Right lung (tissue), 5 donors: ENCODE measurements around the gene SLC5A10. TPM values are rescaled to one million over a fixed set of nuclear protein-coding genes. Genes with fewer than 3 reads are reported as not detected.
A peak's percentile ranks its signal among the peaks of the same experiment; 100 is the strongest.

ENCODE experiments used
- DNase-seq, 2 donors: peaks; one replicate each; pipeline ENCODE4 v3.0.0-alpha.2; 2013
- polyA plus RNA-seq, 5 donors: library from polyadenylated mRNA; unstranded; fragments of 120-200 nt; gene quantifications; one replicate each; pipeline versions ENCODE4 v1.2.1 to v1.2.3, GENCODE V29; 2013; ENCODE audit warnings: inconsistent platforms in 1 of 5, low replicate concordance in 1 of 5; ENCODE audit not compliant: insufficient read length in 5 of 5, insufficient read depth in 1 of 5

The SLC5A10 gene
- polyA plus RNA-seq, 5 donors: 0.26 to 0.81 (median 0.59) TPM

DNA sequence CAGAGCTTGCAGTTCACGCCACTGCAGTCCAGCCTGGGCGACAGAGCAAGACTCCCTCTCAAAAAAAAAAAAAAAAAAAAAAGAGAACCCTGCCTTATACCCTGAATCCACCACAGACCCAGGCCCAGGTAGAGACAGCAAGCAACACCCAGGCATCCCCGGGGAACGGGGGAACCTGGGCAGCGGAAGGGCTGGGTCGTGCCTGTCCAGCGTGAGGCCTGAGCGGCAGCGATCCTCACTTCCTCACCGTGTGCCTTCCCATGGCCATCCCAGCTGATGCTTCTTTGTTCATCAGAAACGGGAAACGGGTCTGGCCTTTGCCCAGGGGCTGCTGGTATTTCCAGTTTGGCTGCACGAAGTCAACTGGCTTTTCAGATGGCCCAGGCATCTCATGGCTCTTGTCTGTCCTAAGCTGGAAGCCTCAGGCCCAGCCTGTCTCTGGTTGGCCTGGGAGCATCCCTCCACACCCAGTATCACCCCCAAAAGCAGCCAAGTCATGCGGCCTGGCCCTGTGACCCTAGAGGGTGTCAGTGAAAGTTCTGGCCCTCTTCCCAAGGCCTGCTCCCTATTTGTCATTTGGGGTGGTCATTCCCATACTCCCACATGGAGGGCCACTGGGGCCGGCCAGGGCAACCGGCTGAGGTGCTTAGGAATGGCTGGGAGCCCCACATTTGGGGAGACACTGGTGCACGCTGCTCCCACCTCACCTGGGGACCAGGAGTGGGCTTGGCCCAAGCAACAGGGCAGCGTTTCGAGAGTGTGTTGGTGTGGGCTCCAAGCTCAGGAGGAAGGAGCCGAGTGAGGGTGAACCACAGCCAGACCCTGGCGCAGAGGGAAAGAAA lies 32.5 kb downstream of the SLC5A10 start:
- DNase-seq: no peak

DNA sequence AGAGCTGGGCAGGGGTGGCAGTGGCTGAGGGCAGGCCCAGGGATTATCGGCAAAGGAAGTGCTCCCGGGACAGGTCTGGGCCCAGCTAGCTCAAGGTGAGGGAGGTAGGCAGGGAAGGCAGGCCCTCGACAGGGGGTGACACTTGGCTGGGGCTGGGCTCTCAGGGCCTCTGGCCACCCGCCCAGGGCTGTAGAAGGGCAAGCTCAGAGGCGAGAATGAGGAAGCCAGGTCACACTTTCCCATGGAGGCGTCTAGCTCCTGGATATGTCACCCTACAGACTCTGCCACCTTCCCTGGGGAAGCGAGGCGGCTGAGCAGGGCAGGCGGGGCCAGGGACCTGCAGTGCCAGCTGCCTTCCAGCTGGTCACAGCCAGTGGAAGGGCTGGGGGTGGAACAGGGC lies 33.5 kb downstream of the SLC5A10 start:
- DNase-seq: no peak

DNA sequence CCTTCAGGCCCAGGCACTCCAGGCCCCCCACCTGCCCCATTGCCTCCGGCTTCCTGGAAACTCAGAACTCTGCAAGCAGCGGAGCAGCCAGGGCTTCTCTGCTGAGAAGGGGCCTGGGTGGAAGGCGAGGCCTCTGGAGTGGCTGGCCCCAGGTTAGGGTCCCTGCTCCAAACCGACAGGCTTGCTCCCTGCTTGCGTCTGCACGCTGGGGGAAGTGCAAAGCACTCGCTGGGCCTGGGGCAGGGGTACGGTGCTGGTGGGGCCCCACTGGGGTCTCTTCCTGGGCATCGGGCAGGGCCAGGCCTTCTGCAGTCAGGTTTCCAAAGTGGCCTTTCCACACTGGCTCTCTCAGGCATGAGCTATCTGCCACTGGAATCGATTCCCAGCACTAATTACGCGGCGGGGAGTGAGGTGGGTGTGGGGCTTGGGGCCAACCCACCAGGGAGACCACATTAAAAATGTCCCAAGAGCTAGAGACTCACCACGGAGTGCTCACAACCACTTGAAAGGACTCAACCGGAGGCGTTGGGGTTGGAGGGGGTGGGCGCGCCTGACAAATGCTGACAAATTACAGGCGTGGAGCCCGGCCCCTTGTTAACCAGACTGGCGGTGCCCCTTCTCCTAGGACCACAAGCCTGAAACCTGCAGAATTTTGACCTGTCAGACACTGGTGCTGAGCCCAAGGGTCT lies 34.7 kb downstream of the SLC5A10 start:
- DNase-seq: no peak

DNA sequence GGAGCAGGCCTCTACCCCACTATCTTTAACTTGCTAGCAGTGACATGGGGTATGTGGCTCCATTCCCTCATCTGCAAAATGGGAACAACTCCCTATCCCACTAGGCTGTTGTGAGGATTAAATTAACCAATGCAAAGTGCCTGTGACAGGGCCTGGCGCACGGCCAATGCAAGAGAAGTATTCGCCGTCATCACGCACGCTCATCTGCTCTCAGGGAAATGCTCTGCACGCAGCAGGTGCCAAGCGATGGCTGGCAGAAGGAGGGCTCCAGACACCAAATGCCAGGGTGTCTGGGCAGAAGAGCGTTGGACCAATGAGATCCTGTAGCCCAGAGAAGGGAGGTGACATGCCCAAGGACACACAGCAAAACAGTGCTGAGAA lies 35.3 kb downstream of the SLC5A10 start:
- no peak for DNase-seq

- DNase-seq: no peak
These were observed 36.0 kb downstream of the SLC5A10 start for GRCh38 chr17:18987862-18988545.

DNA sequence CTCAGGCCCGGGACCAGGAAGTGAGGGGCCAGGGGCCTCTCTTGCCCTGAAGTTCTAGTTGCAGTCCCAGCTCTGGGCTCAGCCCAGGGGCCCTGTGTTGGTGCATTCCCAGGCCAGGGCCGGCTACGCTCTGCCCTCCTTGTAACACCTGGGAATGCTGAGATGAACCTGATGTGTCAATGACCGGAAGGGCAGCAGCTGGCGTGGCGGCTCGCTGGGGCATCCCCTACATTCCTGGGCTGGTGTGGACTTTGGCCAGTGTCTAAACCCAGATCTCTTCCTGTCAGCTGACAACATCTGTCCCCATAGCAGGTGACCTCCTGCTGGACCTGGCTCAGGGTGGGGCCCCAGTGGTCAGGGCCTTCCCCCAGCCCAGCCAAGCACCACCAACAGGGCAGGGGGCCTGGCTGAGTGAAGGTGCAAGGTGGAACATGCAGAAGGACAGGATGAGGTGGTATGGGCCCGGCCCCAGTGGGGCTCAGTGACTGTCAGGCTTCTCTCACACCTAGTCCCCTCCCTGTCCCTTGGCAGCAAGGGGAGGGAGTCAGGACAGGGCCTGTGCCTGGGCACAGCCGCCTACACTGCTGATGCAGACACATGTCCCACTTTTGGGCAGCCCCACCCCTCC lies 36.7 kb downstream of the SLC5A10 start:
- no peak for DNase-seq

DNA sequence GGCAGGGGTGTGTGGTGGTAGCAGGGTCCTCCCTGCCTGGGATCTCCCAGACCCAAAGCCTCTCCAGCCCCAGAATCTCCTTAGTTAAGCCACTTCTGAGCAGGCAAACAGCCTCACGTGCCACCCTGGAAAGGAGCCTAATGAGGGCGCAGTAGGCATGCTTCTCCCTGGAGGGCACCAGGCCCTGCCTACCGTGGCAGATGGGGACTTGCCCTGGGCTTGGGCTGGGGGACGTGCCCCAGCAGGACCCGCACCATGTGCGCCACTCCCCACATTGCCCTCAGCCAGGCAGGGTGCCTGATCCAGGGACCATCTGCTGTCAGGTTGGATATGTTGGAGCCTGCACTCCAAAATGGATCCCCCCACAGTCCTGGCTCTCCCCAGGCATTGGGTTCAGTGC lies 38.4 kb downstream of the SLC5A10 start:
- DNase-seq: no peak

DNA sequence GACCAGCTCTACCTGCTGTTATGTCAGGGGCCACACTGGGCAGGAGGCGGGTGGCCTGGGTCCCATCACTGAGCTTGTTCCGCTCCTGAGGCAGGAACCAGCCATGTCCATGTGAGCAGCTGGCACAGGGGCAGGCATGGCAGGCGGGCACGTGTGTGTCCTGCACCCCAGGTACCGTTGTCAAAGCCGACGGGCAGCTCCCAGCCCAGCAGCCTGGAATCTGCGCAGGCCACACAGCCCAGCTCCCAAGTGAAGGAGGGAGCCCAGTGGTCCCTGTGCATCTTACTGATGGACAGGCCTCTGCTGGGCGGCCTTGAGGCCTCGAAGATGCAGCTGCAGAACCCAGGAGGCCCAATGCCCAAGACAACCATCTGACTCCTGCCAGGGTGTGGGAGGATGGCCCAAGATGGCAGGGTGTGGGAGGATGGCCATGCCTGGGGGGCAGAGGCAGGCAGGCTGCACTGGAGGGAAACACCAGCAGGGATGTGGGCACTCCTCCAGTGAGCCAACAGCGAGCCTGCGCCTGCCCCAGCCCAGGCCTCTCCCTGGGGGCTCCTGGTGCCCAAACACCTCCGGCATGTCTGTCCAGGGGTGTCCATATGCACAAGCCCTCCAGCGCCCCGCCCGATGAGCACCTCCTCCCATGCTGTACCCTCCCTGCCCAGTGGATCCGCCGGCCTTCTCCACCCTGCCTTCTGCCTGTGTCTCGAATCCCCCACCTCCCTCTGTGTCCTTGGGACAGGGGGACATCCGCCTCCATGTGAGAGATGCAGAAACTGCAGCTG lies 39.8 kb downstream of the SLC5A10 start:
- no peak for DNase-seq

DNA sequence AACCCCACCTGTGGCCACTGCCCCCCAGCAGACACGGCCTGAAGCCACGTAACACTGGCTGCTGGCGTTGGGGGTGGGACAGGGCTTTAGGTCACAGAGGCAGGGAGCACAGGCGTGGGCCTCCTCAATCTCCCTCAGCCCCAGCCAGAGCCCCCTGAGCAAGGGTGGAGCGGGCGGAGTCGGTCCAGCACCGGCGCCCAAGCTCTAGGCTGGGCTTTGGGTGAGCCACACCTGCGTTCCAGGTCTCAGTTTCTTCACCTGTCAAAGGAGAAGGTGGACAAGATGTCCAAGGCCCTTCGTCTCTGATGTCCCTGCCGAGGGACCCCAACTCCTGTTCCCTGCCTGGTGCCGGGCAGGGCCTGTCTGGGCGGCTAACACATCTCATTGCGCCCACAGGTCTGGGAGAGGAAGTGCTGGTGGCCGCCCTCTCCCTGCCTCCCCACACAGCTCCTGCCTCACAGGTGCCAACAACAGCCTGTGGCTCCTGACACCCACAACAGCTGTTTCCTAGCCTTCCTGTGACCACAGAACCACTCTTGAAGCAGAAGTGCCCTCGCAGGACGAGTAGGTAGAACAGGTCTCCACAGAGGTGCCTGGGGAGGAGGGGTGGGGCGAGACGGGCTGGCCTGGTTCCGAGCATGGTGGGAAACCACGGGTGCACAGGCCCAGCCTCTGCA lies 40.6 kb downstream of the SLC5A10 start:
- DNase-seq: no peak

- peak; percentile 38 to 42 for DNase-seq
These were observed 42.1 kb downstream of the SLC5A10 start for GRCh38 chr17:18993905-18994526.

GRCh38 chr17:18994631-18995030 lies 42.7 kb downstream of the SLC5A10 start:
- peak; percentile 50 to 57 for DNase-seq

DNA sequence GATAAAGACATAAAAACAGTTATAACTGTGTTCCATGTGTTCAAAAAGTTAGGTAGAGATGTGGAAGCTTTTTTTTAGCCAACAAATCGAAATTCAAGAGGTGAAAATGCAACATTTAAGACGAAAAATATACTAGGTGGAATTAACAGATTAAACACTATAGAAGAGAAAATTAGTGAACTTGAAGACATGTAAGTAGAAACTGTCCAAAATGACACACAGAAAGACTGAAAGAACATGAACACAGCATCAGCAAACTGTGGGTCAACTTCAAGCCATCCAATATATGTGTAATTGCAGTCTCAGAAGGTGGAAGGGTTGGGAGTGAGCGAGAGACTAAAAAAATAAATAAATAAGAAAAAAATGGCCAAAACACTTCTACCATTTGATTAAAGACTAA lies 43.3 kb downstream of the SLC5A10 start:
- no peak for DNase-seq

- no peak for DNase-seq
These were observed 44.5 kb downstream of the SLC5A10 start for GRCh38 chr17:18996458-18996857.

GRCh38 chr17:18997650-18998196 lies 45.8 kb downstream of the SLC5A10 start:
- DNase-seq: no peak

DNA sequence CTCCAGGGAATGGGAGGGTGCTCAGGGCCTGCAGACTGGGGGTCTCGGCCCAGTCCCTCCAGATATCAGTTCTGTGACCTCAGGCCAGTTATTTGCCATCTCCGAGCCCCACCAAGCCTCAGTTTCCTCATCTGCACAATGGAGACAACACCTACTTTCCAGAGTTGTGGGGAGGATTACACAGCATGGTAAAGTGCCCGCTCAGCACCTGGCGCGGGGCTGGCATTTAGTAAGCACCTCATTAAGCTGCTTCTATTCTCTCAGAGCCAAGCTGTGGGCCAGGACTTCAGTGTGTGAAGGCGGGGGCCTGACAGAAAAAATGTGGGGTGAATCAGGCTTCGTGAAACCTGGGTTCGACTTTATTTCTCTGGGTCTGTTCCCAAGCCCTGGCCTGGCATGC lies 47.4 kb downstream of the SLC5A10 start:
- DNase-seq: no peak

GRCh38 chr17:18999911-19000310 lies 47.9 kb downstream of the SLC5A10 start:
- no peak for DNase-seq

- no peak for DNase-seq
These were observed 48.8 kb downstream of the SLC5A10 start for GRCh38 chr17:19000531-19001325.

DNA sequence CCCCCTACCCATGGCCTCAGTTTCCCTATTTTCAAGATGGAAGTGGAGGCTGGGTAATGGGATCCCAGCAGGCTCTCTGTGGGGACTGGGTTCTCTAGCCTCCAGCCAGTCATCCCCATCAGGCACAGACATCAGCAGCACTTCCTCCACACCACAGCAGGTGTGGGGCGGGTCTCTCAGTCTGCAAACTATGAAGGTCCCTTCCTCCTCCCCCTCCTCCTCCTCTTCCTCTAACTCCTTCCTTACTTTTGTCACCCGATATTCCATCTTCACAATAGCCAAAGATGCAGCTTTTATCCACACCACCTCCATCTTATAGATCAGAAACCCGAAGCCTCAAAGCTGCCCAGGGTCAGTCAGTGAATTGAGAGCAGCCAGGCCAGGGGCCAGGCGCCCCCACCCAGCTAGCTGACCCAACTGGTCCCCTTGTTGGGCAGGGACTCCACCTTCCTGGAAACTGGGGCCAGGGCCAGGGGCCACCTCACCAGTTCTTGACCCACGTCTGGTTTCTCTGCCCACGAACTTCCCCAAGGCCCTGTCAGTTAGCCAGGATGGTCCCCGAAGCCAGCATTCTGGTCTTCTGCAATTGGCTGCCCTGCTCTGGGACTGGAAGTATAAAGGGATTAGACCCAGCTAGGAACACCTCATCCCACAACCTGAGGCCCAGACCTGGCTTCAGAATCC lies 50.1 kb downstream of the SLC5A10 start:
- DNase-seq: no peak
